GM11168 (cell line): ENCODE measurements around the gene VAPA.
"Not testable (repeated sequence)": the region's sequence is repeated elsewhere in the genome, so short reads cannot be mapped to it uniquely, and the experiment has no call there.

Experiments
- in situ Hi-C: fragments of 300-500 bp; cut with MboI; formaldehyde crosslinking; loops from one replicate; pipeline ENCODE4 v1.12.0; 2022; ENCODE audit warnings: low sequenced_read_pairs; ENCODE audit not compliant: unreplicated experiment

The VAPA gene

GRCh38 chr18:9912285-9912684 lies 1.5 kb upstream of the VAPA start:
- in situ Hi-C loops: not testable (repeated sequence)

- in situ Hi-C loops: no loop called here
Observed at GRCh38 chr18:9913151-9913525, 678 bp upstream of the VAPA start.

- in situ Hi-C loops: no loop called here
Observed at GRCh38 chr18:9914334-9914583, 443 bp downstream of the VAPA start.

GRCh38 chr18:9914584-9915290 lies 921 bp downstream of the VAPA start:
- in situ Hi-C loops: no loop called here

GRCh38 chr18:9915291-9916076 lies 1.7 kb downstream of the VAPA start:
- in situ Hi-C loops: no loop called here

GRCh38 chr18:9916077-9916639 lies 2.3 kb downstream of the VAPA start:
- in situ Hi-C loops: no loop called here

- in situ Hi-C loops: no loop called here
Observed at GRCh38 chr18:9916808-9917207, 3.0 kb downstream of the VAPA start.

GRCh38 chr18:9918016-9918680 lies 4.3 kb downstream of the VAPA start:
- in situ Hi-C loops: no loop called here

- in situ Hi-C loops: no loop called here
Observed at GRCh38 chr18:9919564-9920232, 5.9 kb downstream of the VAPA start.

- in situ Hi-C loops: no loop called here
Observed at GRCh38 chr18:9922592-9923311, 8.9 kb downstream of the VAPA start.

GRCh38 chr18:9924371-9924943 lies 10.6 kb downstream of the VAPA start:
- in situ Hi-C loops: no loop called here

GRCh38 chr18:9925369-9925768 lies 11.6 kb downstream of the VAPA start:
- in situ Hi-C loops: no loop called here

- in situ Hi-C loops: no loop called here
Observed at GRCh38 chr18:9925795-9926194, 12.0 kb downstream of the VAPA start.

GRCh38 chr18:9926223-9926894 lies 12.5 kb downstream of the VAPA start:
- in situ Hi-C loops: no loop called here

GRCh38 chr18:9926977-9927376 lies 13.2 kb downstream of the VAPA start:
- in situ Hi-C loops: no loop called here

- in situ Hi-C loops: no loop called here
Observed at GRCh38 chr18:9927392-9928063, 13.7 kb downstream of the VAPA start.

GRCh38 chr18:9928646-9929259 lies 14.9 kb downstream of the VAPA start:
- in situ Hi-C loops: no loop called here

GRCh38 chr18:9930299-9930884 lies 16.6 kb downstream of the VAPA start:
- in situ Hi-C loops: no loop called here
